DND-41 (cell line): ENCODE results near the gene MTERF4.

Experiments used
- ATAC-seq: fragments of 200-7000 bp; cut with Tn5 transposase; 3 replicates; pipeline ENCODE4 v1.9.1; 2021; ENCODE audit warnings: low read depth; ENCODE audit not compliant: insufficient read depth
- DNase-seq: peaks from one replicate; pipeline ENCODE4 v3.0.0-alpha.2; 2020
- H2AFZ ChIP-seq: 2 replicates; pipeline ENCODE4 v1.6.0; 2012; ENCODE audit warnings: low read depth, low read length
- H3K27ac ChIP-seq: 2 replicates; pipeline ENCODE4 v1.5.1; 2012; ENCODE audit warnings: low read length, inconsistent platforms
- H3K27me3 ChIP-seq: fragments of 200-600 bp; sonication (generic); 2 replicates; pipeline ENCODE4 v1.6.0; 2012; ENCODE audit warnings: low read length, mild to moderate bottlenecking, inconsistent platforms; ENCODE audit not compliant: insufficient read depth, poor library complexity
- H3K36me3 ChIP-seq: 2 replicates; pipeline ENCODE4 v1.5.1; 2012; ENCODE audit warnings: low read length, inconsistent platforms; ENCODE audit not compliant: insufficient read depth
- H3K4me1 ChIP-seq: 2 replicates; pipeline ENCODE4 v1.5.1; 2012; ENCODE audit warnings: mild to moderate bottlenecking, low read length; ENCODE audit not compliant: insufficient read depth
- H3K4me2 ChIP-seq: 2 replicates; pipeline ENCODE4 v1.6.0; 2012; ENCODE audit warnings: mild to moderate bottlenecking, moderate library complexity, low read length, inconsistent platforms; ENCODE audit not compliant: insufficient read depth
- H3K4me3 ChIP-seq, 2 experiments: fragments of 200-600 bp in 1 of 2; shearing (Covaris generic) in 1 of 2; 2 replicates each; pipeline ENCODE4 v1.5.1; 2012 to 2016; ENCODE audit warnings: inconsistent platforms in 2 of 2, low read length in 2 of 2, mild to moderate bottlenecking in 2 of 2, low read depth in 1 of 2, moderate library complexity in 1 of 2
- H3K79me2 ChIP-seq: 2 replicates; pipeline ENCODE4 v1.6.0; 2012; ENCODE audit warnings: low read length, inconsistent platforms; ENCODE audit not compliant: insufficient read depth
- H3K9ac ChIP-seq: 2 replicates; pipeline ENCODE4 v1.6.0; 2012; ENCODE audit warnings: low read depth, mild to moderate bottlenecking, inconsistent platforms, low read length, moderate library complexity
- H3K9me3 ChIP-seq: 2 replicates; pipeline ENCODE4 v1.5.1; 2012; ENCODE audit warnings: low read length, moderate library complexity, mild to moderate bottlenecking, inconsistent platforms; ENCODE audit not compliant: insufficient read depth, severe bottlenecking
- H4K20me1 ChIP-seq: 2 replicates; pipeline ENCODE4 v1.6.0; 2012; ENCODE audit warnings: low read length; ENCODE audit not compliant: insufficient read depth
- CTCF ChIP-seq: IDR thresholded peaks from 2 replicates; pipeline ENCODE4 v1.5.1; 2012; ENCODE audit warnings: borderline replicate concordance, low read length, moderate library complexity, mild to moderate bottlenecking; ENCODE audit not compliant: poor library complexity, severe bottlenecking; ENCODE audit errors: extremely low read depth
- EZH2 ChIP-seq: IDR thresholded peaks from 3 replicates; pipeline ENCODE4 v1.6.1; 2012; ENCODE audit warnings: borderline replicate concordance, low read depth, mild to moderate bottlenecking, moderate library complexity, low read length, inconsistent platforms; ENCODE audit not compliant: severe bottlenecking

MTERF4 gene

DNA sequence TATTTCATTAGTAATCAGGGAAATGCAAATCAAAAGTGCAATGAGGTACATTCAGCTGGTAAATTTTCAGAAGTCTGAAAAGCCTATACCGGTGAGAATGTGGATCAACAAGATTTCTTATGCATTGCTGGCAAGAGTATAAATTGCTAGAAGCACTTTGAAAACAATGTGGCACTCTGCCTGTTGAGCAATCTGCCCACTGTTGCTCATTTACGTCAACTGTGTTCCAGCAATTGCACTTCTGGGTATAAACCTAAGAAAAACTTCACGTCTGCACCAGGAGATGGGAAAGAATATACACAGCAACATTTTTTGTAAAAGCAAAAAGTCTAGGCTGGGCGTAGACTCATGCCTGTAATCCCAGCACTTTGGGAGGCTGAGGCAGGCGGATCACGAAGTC is 40.8 kb downstream of the MTERF4 start:
- H3K27me3 ChIP-seq = no peaks in the 10 kb centered on the region
- no peak overlapping the region for H3K4me2 ChIP-seq
- no peaks in the 10 kb centered on the region for H3K79me2 ChIP-seq
- no peak overlapping the region for H3K4me3 ChIP-seq
- H4K20me1 ChIP-seq = no peaks in the 10 kb centered on the region
- no peak for ATAC-seq
- no peaks in the 10 kb centered on the region for H3K9me3 ChIP-seq
- TF ChIP-seq EZH2 (no peak), CTCF (no peak)
- no peaks in the 10 kb centered on the region for H3K4me1 ChIP-seq
- no peaks in the 10 kb centered on the region for H3K36me3 ChIP-seq
- no peak overlapping the region for H2AFZ ChIP-seq
- H3K27ac ChIP-seq = no peak overlapping the region
- H3K9ac ChIP-seq = no peak overlapping the region
- DNase-seq = no peak

DNA sequence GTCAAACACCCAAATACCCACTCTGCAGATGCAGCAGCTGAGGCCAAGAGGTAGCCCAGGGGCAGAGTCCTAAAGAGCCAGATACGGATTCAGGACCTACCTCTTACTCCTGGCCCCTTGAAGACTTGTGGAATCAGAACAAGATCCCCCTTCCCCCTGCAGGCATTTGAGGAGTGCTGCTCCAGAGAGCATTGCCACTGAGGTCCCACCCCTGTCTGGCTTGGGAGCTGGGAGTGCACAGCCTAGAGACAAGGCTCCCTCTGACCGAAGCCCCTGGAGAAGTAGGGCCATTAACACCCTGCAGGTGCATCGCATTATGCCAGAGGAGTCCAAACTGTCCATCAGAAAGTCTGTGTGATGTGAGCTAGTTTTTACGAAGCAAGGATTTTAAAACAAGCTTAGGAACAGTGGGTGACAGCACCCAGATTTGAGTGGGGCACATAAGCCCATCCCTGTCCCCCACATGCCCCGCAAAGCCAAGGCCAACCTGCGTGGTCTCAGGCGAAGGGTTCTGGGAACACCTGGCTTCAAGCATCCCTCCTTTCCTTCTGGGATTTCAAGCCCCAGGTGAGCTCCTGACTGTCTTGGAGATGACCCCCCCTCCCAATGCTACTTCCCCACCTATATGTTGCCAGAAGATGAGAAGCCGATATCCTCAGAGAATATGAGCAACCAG is 48.4 kb downstream of the MTERF4 start:
- TF ChIP-seq CTCF = no peak
- TF ChIP-seq EZH2 = no peak
- Histone ChIP-seq H2AFZ (no peak overlapping the region), H3K27ac (no peak overlapping the region), H3K4me2 (no peak overlapping the region), H3K4me1 (no peaks in the 10 kb centered on the region), H4K20me1 (peaks cover 5% of the 10 kb centered on the region; the same call in 1 of the 2 replicates), H3K9ac (no peak overlapping the region), H3K9me3 (no peaks in the 10 kb centered on the region), H3K36me3 (no peaks in the 10 kb centered on the region), H3K27me3 (no peaks in the 10 kb centered on the region), H3K4me3 (no peak overlapping the region), H3K79me2 (no peaks in the 10 kb centered on the region)
- no peak for ATAC-seq
- DNase-seq = no peak

DNA sequence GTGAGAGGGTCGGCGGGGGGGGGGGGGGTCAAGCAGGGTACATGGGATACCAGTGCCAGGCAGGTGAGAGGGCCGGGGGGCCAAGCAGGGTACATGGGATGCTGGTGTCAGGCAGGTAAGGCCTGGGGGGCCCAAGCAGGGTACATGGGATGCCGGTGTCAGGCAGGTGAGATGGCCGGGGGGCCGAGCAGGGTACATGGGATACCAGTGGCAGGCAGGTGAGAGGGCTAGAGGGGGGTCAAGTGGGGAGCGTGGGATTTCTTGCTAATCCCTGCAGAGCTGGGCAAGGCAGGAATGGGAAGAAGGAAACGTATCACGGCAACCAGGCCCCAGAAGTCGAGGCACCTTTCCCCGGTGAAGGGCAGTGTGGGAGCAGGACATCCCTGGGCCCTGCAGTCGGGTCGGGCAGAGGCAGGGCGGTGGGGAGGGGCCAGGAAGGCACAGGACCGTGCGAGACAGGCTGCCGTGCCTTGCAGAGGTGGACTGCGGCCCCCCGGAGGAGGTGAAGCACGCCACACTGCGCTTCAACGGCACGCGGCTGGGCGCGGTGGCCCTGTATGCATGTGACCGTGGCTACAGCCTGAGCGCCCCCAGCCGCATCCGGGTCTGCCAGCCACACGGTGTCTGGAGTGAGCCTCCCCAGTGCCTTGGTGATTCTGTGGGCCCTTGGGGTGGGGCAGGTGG is 49.3 kb downstream of the MTERF4 start:
- ATAC-seq (no peak), DNase-seq (no peak)
- no peak overlapping the region for H3K4me2 ChIP-seq
- H3K4me3 ChIP-seq = no peak overlapping the region
- H3K9ac ChIP-seq = no peak overlapping the region
- TF ChIP-seq EZH2 (no peak), CTCF (no peak)
- H3K36me3 ChIP-seq = no peaks in the 10 kb centered on the region
- no peaks in the 10 kb centered on the region for H3K27me3 ChIP-seq
- no peaks in the 10 kb centered on the region for H3K9me3 ChIP-seq
- H3K27ac ChIP-seq = no peak overlapping the region
- H2AFZ ChIP-seq = no peak overlapping the region
- H4K20me1 ChIP-seq = peaks cover 5% of the 10 kb centered on the region; the same call in 1 of the 2 replicates
- no peaks in the 10 kb centered on the region for H3K79me2 ChIP-seq
- no peaks in the 10 kb centered on the region for H3K4me1 ChIP-seq
